NCI-H146 treated with DMSO at 0.1 percent for 48 hours (cell line): ENCODE measurements around the gene UBE2A.
A peak's percentile ranks its signal among the peaks of the same experiment; 100 is the strongest.

Experiments
- DNase-seq: peaks from one replicate; lab custom pipeline; 2025; ENCODE audit not compliant: unreplicated experiment; lab: John Stamatoyannopoulos, UW

Gene UBE2A

GRCh38 chrX:119606280-119607017 is 32.1 kb downstream of the UBE2A start, which contains the start of gene NKRF:
Gene NKRF, minus strand, starts transcription at chrX:119606424.
- DNase-seq: peak; percentile 71

DNA sequence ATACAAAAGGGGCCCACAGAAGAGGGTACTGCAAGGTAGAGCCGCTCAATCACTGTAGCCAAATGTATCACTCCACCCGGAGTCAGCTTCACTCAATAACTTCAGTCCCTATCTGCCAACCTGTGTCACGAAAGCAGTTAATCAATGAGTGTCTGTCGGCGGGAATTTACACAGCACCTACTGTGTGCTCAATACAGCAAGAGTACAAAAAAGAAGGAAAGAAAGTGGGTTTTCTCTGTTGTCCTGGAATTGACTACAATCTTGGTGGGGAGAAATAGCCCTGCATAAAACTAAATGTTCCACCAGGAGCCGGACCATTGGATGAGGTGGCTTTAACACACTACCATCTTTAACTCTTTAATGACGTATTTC is 32.6 kb downstream of the UBE2A start:
- no peak for DNase-seq

DNA sequence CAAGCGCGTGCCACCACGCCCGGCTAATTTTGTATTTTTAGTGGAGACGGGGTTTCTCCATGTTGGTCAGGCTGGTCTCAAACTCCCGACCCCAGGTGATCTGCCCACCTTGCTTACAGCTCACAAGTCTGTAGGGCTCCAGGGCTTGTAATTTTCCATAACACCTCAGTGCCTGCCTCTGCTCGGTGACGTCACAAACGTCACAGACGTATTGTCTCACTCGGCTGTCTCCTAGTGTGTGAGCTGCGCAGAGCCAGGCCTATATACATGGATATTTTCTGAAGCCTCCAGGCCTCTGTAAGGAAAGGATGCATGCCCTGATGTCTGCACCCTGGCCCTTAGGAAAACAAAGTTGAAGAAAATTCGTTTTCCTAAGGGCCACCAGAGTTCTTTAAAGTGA is 40.4 kb downstream of the UBE2A start:
- no peak for DNase-seq

DNA sequence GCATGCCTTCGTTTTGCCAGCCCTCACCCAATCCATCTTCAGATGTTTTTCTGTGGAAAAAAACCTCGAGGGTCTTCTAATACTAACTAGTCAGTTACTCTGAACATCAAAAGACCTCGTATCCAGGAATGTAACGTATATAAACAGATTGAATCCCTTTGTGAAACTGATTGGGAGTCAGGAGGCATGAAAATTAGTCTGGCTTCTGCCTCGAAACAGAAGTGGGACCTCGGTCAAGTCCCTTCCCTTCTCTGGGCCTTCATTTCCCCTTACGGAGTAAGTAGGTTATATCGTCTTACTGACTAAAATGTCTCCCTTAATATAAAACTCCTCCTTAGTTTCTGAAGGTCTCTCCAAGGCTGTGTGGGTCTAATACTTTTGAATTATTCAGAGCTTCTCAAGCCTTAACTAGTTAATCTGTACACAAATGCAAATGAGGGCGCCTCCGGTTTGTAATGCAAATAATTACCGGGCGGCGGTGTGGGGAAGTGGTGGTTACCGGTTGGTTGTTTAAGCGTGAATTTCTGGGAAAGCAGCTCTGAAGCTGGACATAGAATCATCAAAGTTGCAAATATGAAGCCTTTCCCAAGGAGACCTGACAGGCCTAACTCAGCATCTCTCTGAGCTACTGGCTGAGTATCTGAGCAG is 43.3 kb downstream of the UBE2A start:
- DNase-seq: no peak

DNA sequence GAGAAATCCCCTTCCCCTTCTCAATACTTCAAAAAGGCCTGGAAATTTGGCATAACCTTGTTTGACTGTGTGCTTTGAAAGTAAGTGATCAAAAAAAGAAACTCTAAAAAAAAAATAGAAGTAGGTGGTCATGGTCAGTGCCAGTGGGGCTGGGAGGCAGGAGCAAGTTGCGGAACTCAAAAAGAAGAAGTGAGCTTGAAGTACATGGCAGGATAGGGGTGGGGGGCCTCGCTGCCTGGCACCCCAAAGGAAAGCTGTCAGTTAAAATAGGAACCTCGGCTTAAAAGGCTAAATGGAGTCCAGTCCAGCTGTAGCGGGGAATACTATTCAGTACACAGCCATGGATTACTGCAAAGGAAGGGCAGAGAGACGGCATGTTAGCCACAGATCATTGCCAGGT is 44.1 kb downstream of the UBE2A start:
- DNase-seq: no peak

DNA sequence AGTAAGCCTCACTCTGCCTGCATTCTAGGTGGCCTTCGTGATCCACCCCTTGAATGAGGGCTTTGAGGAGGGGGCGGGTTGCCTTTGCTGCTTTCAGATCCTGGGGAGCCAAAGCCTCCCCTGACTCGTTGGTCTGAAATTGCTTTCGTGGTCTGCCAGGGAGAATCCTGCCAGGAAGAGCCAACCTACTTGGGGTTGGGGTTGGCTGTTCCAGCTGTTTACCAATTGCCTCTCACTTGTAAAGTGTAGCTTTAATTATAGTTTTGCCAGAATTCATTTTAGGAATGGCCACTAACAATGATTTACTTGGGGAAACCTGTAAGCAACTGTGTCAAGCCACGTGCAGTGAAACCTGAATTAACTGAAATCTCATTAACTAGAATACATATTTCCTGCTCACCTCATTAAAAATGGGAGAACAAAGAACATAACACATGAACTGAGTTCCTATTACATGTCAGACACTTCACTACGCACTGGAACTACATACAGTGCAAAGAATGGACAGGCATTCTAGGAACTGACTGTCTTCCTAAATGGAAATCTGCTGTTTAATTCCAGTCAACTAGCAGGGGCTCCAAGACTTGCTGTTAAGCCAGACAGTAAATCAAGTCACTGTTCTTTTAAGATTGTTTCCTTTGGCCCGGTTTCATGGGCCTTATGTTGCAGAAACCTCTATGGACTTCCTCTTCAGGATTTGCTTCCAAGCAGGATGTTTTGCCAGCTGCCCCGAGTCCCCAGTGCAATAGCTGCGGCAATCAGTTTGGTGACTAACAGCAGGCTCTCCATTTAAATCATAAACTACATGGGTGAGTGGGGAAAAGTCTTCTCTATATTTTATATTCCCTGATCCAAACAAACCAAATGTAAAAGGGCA is 48.2 kb downstream of the UBE2A start:
- no peak for DNase-seq

DNA sequence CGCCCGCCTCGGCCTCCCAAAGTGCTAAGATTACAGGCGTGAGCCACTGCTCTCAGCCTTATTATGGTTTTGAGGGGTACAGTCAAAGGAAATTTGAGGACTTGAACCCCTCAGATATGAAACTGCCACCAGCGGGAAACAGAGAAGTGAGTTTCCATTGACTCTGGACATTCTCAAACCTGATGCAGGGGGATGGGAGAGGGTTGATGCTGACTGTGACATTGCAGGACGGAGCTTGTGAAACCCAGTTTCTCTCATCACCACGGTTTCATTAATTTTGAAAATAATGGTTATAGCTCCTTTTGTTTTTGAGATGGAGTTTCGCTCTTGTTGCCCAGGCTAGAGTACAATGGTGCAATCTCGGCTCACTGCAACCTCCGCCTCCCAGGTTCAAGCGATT is 50.1 kb downstream of the UBE2A start:
- no peak for DNase-seq

GRCh38 chrX:119624951-119625668 is 50.7 kb downstream of the UBE2A start:
- no peak for DNase-seq

GRCh38 chrX:119625843-119626242 is 51.5 kb downstream of the UBE2A start:
- DNase-seq: no peak
